ENCODE data around the gene SPART. TPM values are rescaled to one million over a fixed set of nuclear protein-coding genes. Genes with fewer than 3 reads are reported as not detected.

SPART gene
- total and polyA plus RNA-seq, 10 donors = 15.9 to 68.5 (median 54.7) TPM

- no peak overlapping the region for H3K4me3 ChIP-seq
- 69 to 89% (median 83%) methylated on average over 3 of the region's 3 CpGs for WGBS, 5 donors
- no peak overlapping the region for H3K27ac ChIP-seq
- no peak for DNase-seq
- no peaks in the 10 kb centered on the region for H3K4me1 ChIP-seq
- intact Hi-C loops (cut with DNase I; ENCODE audit: low total_unique reads) = no loop called here
- TF ChIP-seq POLR2A (IDR thresholded peaks at IDR 0.05) (no peak), CTCF (IDR thresholded peaks at IDR 0.05 in 8 of 11, conservative IDR thresholded peaks at IDR 0.05 in 3 of 11) (no peak), POLR2AphosphoS5 (IDR thresholded peaks at IDR 0.05) (no peak)
- no peaks in the 10 kb centered on the region for H3K27me3 ChIP-seq (replicated peaks in 1 of 7)
- H3K36me3 ChIP-seq = no peaks in the 10 kb centered on the region
- H3K9me3 ChIP-seq = no peaks in the 10 kb centered on the region
Observed at GRCh38 chr13:36357692-36358091, 11.5 kb upstream of the SPART start.

- Histone ChIP-seq H3K9me3 (no peaks in the 10 kb centered on the region), H3K27ac (no peak overlapping the region), H3K27me3 (replicated peaks in 1 of 7) (no peaks in the 10 kb centered on the region), H3K4me1 (no peaks in the 10 kb centered on the region), H3K4me3 (no peak overlapping the region), H3K36me3 (no peaks in the 10 kb centered on the region)
- intact Hi-C loops (cut with DNase I; ENCODE audit: low total_unique reads) = no loop called here
- 78 to 88% (median 80%) methylated on average over 4 of the region's 4 CpGs for WGBS, 5 donors
- TF ChIP-seq POLR2AphosphoS5 (IDR thresholded peaks at IDR 0.05) (no peak), POLR2A (IDR thresholded peaks at IDR 0.05) (no peak), CTCF (IDR thresholded peaks at IDR 0.05 in 8 of 11, conservative IDR thresholded peaks at IDR 0.05 in 3 of 11) (no peak)
- DNase-seq = no peak
Observed at GRCh38 chr13:36357231-36357630, 11.0 kb upstream of the SPART start.

GRCh38 chr13:36356058-36356457 is 9.9 kb upstream of the SPART start:
- DNase-seq = no peak
- Histone ChIP-seq H3K9me3 (no peaks in the 10 kb centered on the region), H3K27me3 (replicated peaks in 1 of 7) (no peaks in the 10 kb centered on the region), H3K36me3 (no peaks in the 10 kb centered on the region), H3K4me1 (no peaks in the 10 kb centered on the region), H3K27ac (no peak overlapping the region), H3K4me3 (no peak overlapping the region)
- TF ChIP-seq POLR2AphosphoS5 (IDR thresholded peaks at IDR 0.05) = no peak
- no peak for TF ChIP-seq CTCF (IDR thresholded peaks at IDR 0.05 in 8 of 11, conservative IDR thresholded peaks at IDR 0.05 in 3 of 11)
- no peak for TF ChIP-seq POLR2A (IDR thresholded peaks at IDR 0.05)
- intact Hi-C loops (cut with DNase I; ENCODE audit: low total_unique reads) = no loop called here
- WGBS, 5 donors = 86 to 92% (median 90%) methylated on average over 7 of the region's 7 CpGs

GRCh38 chr13:36355632-36356031 is 9.4 kb upstream of the SPART start:
- H3K4me3 ChIP-seq = no peak overlapping the region
- intact Hi-C loops (cut with DNase I; ENCODE audit: low total_unique reads) = no loop called here
- DNase-seq = no peak
- no peaks in the 10 kb centered on the region for H3K9me3 ChIP-seq
- 74 to 89% (median 78%) methylated on average over 2 of the region's 2 CpGs for WGBS, 5 donors
- H3K27me3 ChIP-seq (replicated peaks in 1 of 7) = no peaks in the 10 kb centered on the region
- no peaks in the 10 kb centered on the region for H3K4me1 ChIP-seq
- H3K36me3 ChIP-seq = no peaks in the 10 kb centered on the region
- H3K27ac ChIP-seq = no peak overlapping the region
- TF ChIP-seq CTCF (IDR thresholded peaks at IDR 0.05 in 8 of 11, conservative IDR thresholded peaks at IDR 0.05 in 3 of 11) = no peak
- TF ChIP-seq POLR2AphosphoS5 (IDR thresholded peaks at IDR 0.05) = no peak
- no peak for TF ChIP-seq POLR2A (IDR thresholded peaks at IDR 0.05)
